Measurements from ENCODE around the gene PAQR8.

Gene PAQR8

DNA sequence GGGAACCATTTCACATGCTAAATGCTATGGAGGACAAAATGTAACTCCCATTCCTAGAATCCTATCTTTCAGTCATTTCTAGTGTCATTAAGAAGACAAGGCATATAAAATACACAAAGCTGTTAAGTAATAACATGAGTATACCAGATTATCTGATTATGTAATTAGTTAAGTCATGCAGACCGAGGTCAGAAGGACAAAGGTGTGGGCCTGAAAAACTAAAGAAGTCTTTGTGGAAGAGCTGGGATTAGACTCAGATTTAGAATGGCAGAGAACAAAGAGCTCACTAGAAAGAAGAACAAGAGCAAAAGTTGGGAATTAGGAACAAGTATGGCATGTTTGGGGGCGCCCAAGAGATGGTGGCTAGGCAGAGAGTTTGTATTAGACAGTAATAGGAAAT, 95.1 kb downstream of the PAQR8 start:
- no peak for TF ChIP-seq CTCF (conservative IDR thresholded peaks at IDR 0.05; ENCODE audit: low read depth)
- POLR2A ChIA-PET (ENCODE audit: low non-redundant PET): no interaction called here
- H3K27ac ChIP-seq: no peak overlapping the region
- CTCF ChIA-PET: interaction anchor here (0.6 kb wide), 1 partner anchor 537 kb away, joined by 4 read pairs; no protein-coding TSS in a partner anchor
- DNase-seq (ENCODE audit: low spot score): no peak

Data from RWPE1 (cell line).